ENCODE results near the gene COA6.

COA6 gene

GRCh38 chr1:234408757-234409156 lies 35.5 kb downstream of the COA6 start:
- Histone ChIP-seq H3K9me3 (ENCODE audit: control insufficient read depth in 2 of 2, low read length in 2 of 2) (no peaks in the 10 kb centered on the region), H3K27me3 (ENCODE audit: control insufficient read depth in 1 of 2, insufficient read depth in 2 of 2, low read length in 2 of 2) (no peaks in the 10 kb centered on the region), H3K4me3 (ENCODE audit: low read length in 2 of 2) (no peak overlapping the region), H3K36me3 (ENCODE audit: control insufficient read depth in 2 of 2, insufficient read depth in 2 of 2, low read length in 2 of 2) (peaks cover 3 to 7% of the 10 kb centered on the region in 2 donors), H3K4me1 (ENCODE audit: control insufficient read depth, insufficient read depth, low read length) (no peaks in the 10 kb centered on the region), H3K9ac (ENCODE audit: low read length in 2 of 2) (no peak overlapping the region), H3K27ac (ENCODE audit: low read length) (no peak overlapping the region)

GRCh38 chr1:234409328-234409727 lies 36.1 kb downstream of the COA6 start:
- Histone ChIP-seq H3K4me1 (ENCODE audit: control insufficient read depth, insufficient read depth, low read length) (no peaks in the 10 kb centered on the region), H3K36me3 (ENCODE audit: control insufficient read depth in 2 of 2, insufficient read depth in 2 of 2, low read length in 2 of 2) (peaks cover 3 to 7% of the 10 kb centered on the region in 2 donors), H3K27me3 (ENCODE audit: control insufficient read depth in 1 of 2, insufficient read depth in 2 of 2, low read length in 2 of 2) (no peaks in the 10 kb centered on the region), H3K9ac (ENCODE audit: low read length in 2 of 2) (no peak overlapping the region), H3K27ac (ENCODE audit: low read length) (no peak overlapping the region), H3K9me3 (ENCODE audit: control insufficient read depth in 2 of 2, low read length in 2 of 2) (no peaks in the 10 kb centered on the region), H3K4me3 (ENCODE audit: low read length in 2 of 2) (no peak overlapping the region)

GRCh38 chr1:234412830-234413229 lies 39.6 kb downstream of the COA6 start:
- H3K36me3 ChIP-seq (ENCODE audit: control insufficient read depth in 2 of 2, insufficient read depth in 2 of 2, low read length in 2 of 2) = peaks cover 6 to 10% of the 10 kb centered on the region in 2 donors

GRCh38 chr1:234413485-234413884 lies 40.2 kb downstream of the COA6 start:
- Histone ChIP-seq H3K27me3 (ENCODE audit: control insufficient read depth in 1 of 2, insufficient read depth in 2 of 2, low read length in 2 of 2) (no peaks in the 10 kb centered on the region), H3K4me1 (ENCODE audit: control insufficient read depth, insufficient read depth, low read length) (no peaks in the 10 kb centered on the region), H3K9me3 (ENCODE audit: control insufficient read depth in 2 of 2, low read length in 2 of 2) (no peaks in the 10 kb centered on the region), H3K36me3 (ENCODE audit: control insufficient read depth in 2 of 2, insufficient read depth in 2 of 2, low read length in 2 of 2) (peaks cover 6 to 11% of the 10 kb centered on the region in 2 donors), H3K4me3 (ENCODE audit: low read length in 2 of 2) (no peak overlapping the region), H3K27ac (ENCODE audit: low read length) (no peak overlapping the region), H3K9ac (ENCODE audit: low read length in 2 of 2) (no peak overlapping the region)

More at GRCh38 chr1:234412830-234413229, 39.6 kb downstream of the COA6 start:
- Histone ChIP-seq H3K9me3 (ENCODE audit: control insufficient read depth in 2 of 2, low read length in 2 of 2) (no peaks in the 10 kb centered on the region), H3K4me1 (ENCODE audit: control insufficient read depth, insufficient read depth, low read length) (no peaks in the 10 kb centered on the region), H3K9ac (ENCODE audit: low read length in 2 of 2) (no peak overlapping the region), H3K27me3 (ENCODE audit: control insufficient read depth in 1 of 2, insufficient read depth in 2 of 2, low read length in 2 of 2) (no peaks in the 10 kb centered on the region), H3K27ac (ENCODE audit: low read length) (no peak overlapping the region), H3K4me3 (ENCODE audit: low read length in 2 of 2) (no peak overlapping the region)

GRCh38 chr1:234413990-234414389 lies 40.7 kb downstream of the COA6 start:
- H3K27ac ChIP-seq (ENCODE audit: low read length) = no peak overlapping the region
- H3K4me1 ChIP-seq (ENCODE audit: control insufficient read depth, insufficient read depth, low read length) = no peaks in the 10 kb centered on the region
- no peak overlapping the region for H3K9ac ChIP-seq (ENCODE audit: low read length in 2 of 2)
- no peak overlapping the region for H3K4me3 ChIP-seq (ENCODE audit: low read length in 2 of 2)
- H3K9me3 ChIP-seq (ENCODE audit: control insufficient read depth in 2 of 2, low read length in 2 of 2) = no peaks in the 10 kb centered on the region
- no peaks in the 10 kb centered on the region for H3K27me3 ChIP-seq (ENCODE audit: control insufficient read depth in 1 of 2, insufficient read depth in 2 of 2, low read length in 2 of 2)
- peaks cover 3 to 12% of the 10 kb centered on the region in 2 donors for H3K36me3 ChIP-seq (ENCODE audit: control insufficient read depth in 2 of 2, insufficient read depth in 2 of 2, low read length in 2 of 2)

GRCh38 chr1:234427950-234428646 lies 54.8 kb downstream of the COA6 start:
- no peak overlapping the region for H3K27ac ChIP-seq (ENCODE audit: low read length)
- no peak overlapping the region for H3K9ac ChIP-seq (ENCODE audit: low read length in 2 of 2)
- peaks cover 12 to 16% of the 10 kb centered on the region in 2 donors for H3K36me3 ChIP-seq (ENCODE audit: control insufficient read depth in 2 of 2, insufficient read depth in 2 of 2, low read length in 2 of 2)
- no peaks in the 10 kb centered on the region for H3K9me3 ChIP-seq (ENCODE audit: control insufficient read depth in 2 of 2, low read length in 2 of 2)
- no peaks in the 10 kb centered on the region for H3K4me1 ChIP-seq (ENCODE audit: control insufficient read depth, insufficient read depth, low read length)
- no peak overlapping the region for H3K4me3 ChIP-seq (ENCODE audit: low read length in 2 of 2)
- H3K27me3 ChIP-seq (ENCODE audit: control insufficient read depth in 1 of 2, insufficient read depth in 2 of 2, low read length in 2 of 2) = no peaks in the 10 kb centered on the region

GRCh38 chr1:234429434-234429806 lies 56.2 kb downstream of the COA6 start:
- no peak overlapping the region for H3K27ac ChIP-seq (ENCODE audit: low read length)
- no peaks in the 10 kb centered on the region for H3K9me3 ChIP-seq (ENCODE audit: control insufficient read depth in 2 of 2, low read length in 2 of 2)
- no peaks in the 10 kb centered on the region for H3K4me1 ChIP-seq (ENCODE audit: control insufficient read depth, insufficient read depth, low read length)
- H3K9ac ChIP-seq (ENCODE audit: low read length in 2 of 2) = no peak overlapping the region
- peaks cover 10 to 16% of the 10 kb centered on the region in 2 donors for H3K36me3 ChIP-seq (ENCODE audit: control insufficient read depth in 2 of 2, insufficient read depth in 2 of 2, low read length in 2 of 2)
- no peak overlapping the region for H3K4me3 ChIP-seq (ENCODE audit: low read length in 2 of 2)
- no peaks in the 10 kb centered on the region for H3K27me3 ChIP-seq (ENCODE audit: control insufficient read depth in 1 of 2, insufficient read depth in 2 of 2, low read length in 2 of 2)

- H3K27ac ChIP-seq (ENCODE audit: low read length) = no peak overlapping the region
- H3K36me3 ChIP-seq (ENCODE audit: control insufficient read depth in 2 of 2, insufficient read depth in 2 of 2, low read length in 2 of 2) = peaks cover 10 to 20% of the 10 kb centered on the region in 2 donors
- no peak overlapping the region for H3K9ac ChIP-seq (ENCODE audit: low read length in 2 of 2)
- no peak overlapping the region for H3K4me3 ChIP-seq (ENCODE audit: low read length in 2 of 2)
- no peaks in the 10 kb centered on the region for H3K9me3 ChIP-seq (ENCODE audit: control insufficient read depth in 2 of 2, low read length in 2 of 2)
- no peaks in the 10 kb centered on the region for H3K4me1 ChIP-seq (ENCODE audit: control insufficient read depth, insufficient read depth, low read length)
- H3K27me3 ChIP-seq (ENCODE audit: control insufficient read depth in 1 of 2, insufficient read depth in 2 of 2, low read length in 2 of 2) = no peaks in the 10 kb centered on the region
Observed at GRCh38 chr1:234430691-234431090, 57.4 kb downstream of the COA6 start.

GRCh38 chr1:234431255-234431654 lies 58.0 kb downstream of the COA6 start:
- Histone ChIP-seq H3K9ac (ENCODE audit: low read length in 2 of 2) (no peak overlapping the region), H3K27me3 (ENCODE audit: control insufficient read depth in 1 of 2, insufficient read depth in 2 of 2, low read length in 2 of 2) (no peaks in the 10 kb centered on the region), H3K27ac (ENCODE audit: low read length) (no peak overlapping the region), H3K36me3 (ENCODE audit: control insufficient read depth in 2 of 2, insufficient read depth in 2 of 2, low read length in 2 of 2) (peaks cover 10 to 20% of the 10 kb centered on the region in 2 donors), H3K4me1 (ENCODE audit: control insufficient read depth, insufficient read depth, low read length) (no peaks in the 10 kb centered on the region), H3K4me3 (ENCODE audit: low read length in 2 of 2) (no peak overlapping the region), H3K9me3 (ENCODE audit: control insufficient read depth in 2 of 2, low read length in 2 of 2) (no peaks in the 10 kb centered on the region)

- H3K4me3 ChIP-seq (ENCODE audit: low read length in 2 of 2) = no peak overlapping the region
- peaks cover 7 to 19% of the 10 kb centered on the region in 2 donors for H3K36me3 ChIP-seq (ENCODE audit: control insufficient read depth in 2 of 2, insufficient read depth in 2 of 2, low read length in 2 of 2)
- H3K27me3 ChIP-seq (ENCODE audit: control insufficient read depth in 1 of 2, insufficient read depth in 2 of 2, low read length in 2 of 2) = no peaks in the 10 kb centered on the region
- no peaks in the 10 kb centered on the region for H3K4me1 ChIP-seq (ENCODE audit: control insufficient read depth, insufficient read depth, low read length)
- no peak overlapping the region for H3K27ac ChIP-seq (ENCODE audit: low read length)
- no peak overlapping the region for H3K9ac ChIP-seq (ENCODE audit: low read length in 2 of 2)
- H3K9me3 ChIP-seq (ENCODE audit: control insufficient read depth in 2 of 2, low read length in 2 of 2) = no peaks in the 10 kb centered on the region
Observed at GRCh38 chr1:234433563-234434285, 60.5 kb downstream of the COA6 start.

Measured in stomach smooth muscle (tissue), 2 donors.